Pancreas (tissue), 10 donors: ENCODE measurements around the gene HEG1. TPM values are rescaled to one million over a fixed set of nuclear protein-coding genes. Genes with fewer than 3 reads are reported as not detected.

Experiments
- ATAC-seq, 4 donors: fragments of 200-7000 bp; cut with Tn5 transposase; one replicate each; pipeline versions ENCODE4 v1.8.0 to v1.9.1; 2020; ENCODE audit warnings: mild to moderate bottlenecking in 4 of 4, moderate library complexity in 4 of 4
- DNase-seq, 6 donors: peaks; one replicate each; pipeline ENCODE4 v3.0.0-alpha.2; 2020
- FAIRE-seq: peaks from 2 replicates; lab custom pipeline; 2012; peaks lifted over from hg19 to GRCh38; lab: Jason Lieb, UNC
- H3K27ac ChIP-seq, 4 donors: fragments of 200-600 bp; sonication (generic); 1 replicate in 3 of 4; 2 replicates in 1 of 4; pipeline versions ENCODE4 v1.5.0 to v1.8.0; 2020
- H3K27me3 ChIP-seq, 4 donors: fragments of 200-600 bp; one replicate each; pipeline ENCODE4 v1.8.0; 2021
- H3K36me3 ChIP-seq, 3 donors: fragments of 200-600 bp; sonication (generic) in 1 of 3; one replicate each; pipeline versions ENCODE4 v1.5.0 to v1.8.0; 2020 to 2021
- H3K4me1 ChIP-seq, 3 donors: fragments of 200-600 bp; one replicate each; pipeline ENCODE4 v1.8.0; 2021
- H3K4me3 ChIP-seq, 4 donors: fragments of 200-600 bp; sonication (generic) in 2 of 4; one replicate each; pipeline versions ENCODE4 v1.5.0 to v1.8.0; 2020 to 2021
- H3K9me3 ChIP-seq, 4 donors: fragments of 200-600 bp; one replicate each; pipeline ENCODE4 v1.8.0; 2021
- CTCF ChIP-seq, 4 donors: fragments of 200-600 bp; sonication (generic) in 3 of 4; IDR thresholded peaks; one replicate each; pipeline versions ENCODE4 v1.5.0 to v1.8.0; 2021; ENCODE audit warnings: antibody characterized with exemption in 4 of 4
- WGBS, 2 donors: extraction: QIAGEN DNeasy Blood & Tissue Kit; methylation state at CpG; one replicate each; pipeline ENCODE4 v1.1.7; 2013; 5-methylcytosine and 5-hydroxymethylcytosine counted together
- intact Hi-C, 3 donors: fragments of 100-400 bp; cut with DNase I; formaldehyde crosslinking; loops; one replicate each; pipeline versions ENCODE4 v1.11.1 to v1.14.2; 2022
- polyA plus RNA-seq, 2 donors: library from polyadenylated mRNA; stranded (reverse); fragments of 200-250 nt; gene quantifications; one replicate each; pipeline ENCODE4 v1.2.3, GENCODE V29; 2013
- total RNA-seq, 6 donors: library from RNA; stranded (reverse); fragmentation: NEBNext Ultra II Directional in 4 of 6; extraction: Animal tissue kit (Norgen Biotek cat#: 25700) in 4 of 6; gene quantifications; one replicate each; pipeline versions ENCODE4 v1.2.1 to v1.2.4, GENCODE V29; 2021 to 2023
- donor health status: healthy with polysubstance abuse.
- donor health status: DM: no; HTN: no; CAD: no; lungs with moderate emphysema.
- donor health status: DM: no; HTN: no; CAD: no.
- donor health status: control.
- donor health status: control.
- donor health status: Bipolar disorder and iron deficiency.
- donor health status: DM: yes; HTN: yes; CAD: no.
- donor health status: DM: no; HTN: no; CAD: no.
- donor health status: DM: no; HTN: no; CAD: no.
- donor health status: DM: yes; HTN: yes; CAD: no.

Gene HEG1
- total and polyA plus RNA-seq, 8 donors: 9.6 to 36.6 (median 20.9) TPM

GRCh38 chr3:124938896-124939295, 116.9 kb downstream of the HEG1 start:
- no peak overlapping the region for H3K4me3 ChIP-seq
- no peak for DNase-seq
- intact Hi-C loops: loop anchor here in 1 of 3 donors (10.0 kb wide), 2 partner anchors 46 to 496 kb away; no protein-coding TSS in a partner anchor
- H3K9me3 ChIP-seq: no peaks in the 10 kb centered on the region
- no peak for FAIRE-seq
- H3K27me3 ChIP-seq: no peaks in the 10 kb centered on the region
- H3K36me3 ChIP-seq: no peaks in the 10 kb centered on the region
- 90 to 94% methylated on average over 5 of the region's 5 CpGs for WGBS, 2 donors
- no peak for TF ChIP-seq CTCF (IDR thresholded peaks at IDR 0.05)
- no peak for ATAC-seq
- H3K27ac ChIP-seq: no peak overlapping the region
- H3K4me1 ChIP-seq: no peaks in the 10 kb centered on the region

GRCh38 chr3:124937049-124937448, 118.7 kb downstream of the HEG1 start:
- Histone ChIP-seq H3K36me3 (no peaks in the 10 kb centered on the region), H3K4me3 (no peak overlapping the region), H3K27me3 (no peaks in the 10 kb centered on the region), H3K4me1 (no peaks in the 10 kb centered on the region), H3K27ac (no peak overlapping the region), H3K9me3 (no peaks in the 10 kb centered on the region)
- no peak for DNase-seq
- ATAC-seq: no peak
- FAIRE-seq: no peak
- no peak for TF ChIP-seq CTCF (IDR thresholded peaks at IDR 0.05)
- intact Hi-C loops: loop anchor here in 1 of 3 donors (10.0 kb wide), 2 partner anchors 48 to 498 kb away; no protein-coding TSS in a partner anchor
- 92 to 94% methylated on average over 3 of the region's 3 CpGs for WGBS, 2 donors

- Histone ChIP-seq H3K4me3 (no peak overlapping the region), H3K36me3 (no peaks in the 10 kb centered on the region), H3K27me3 (no peaks in the 10 kb centered on the region), H3K4me1 (no peaks in the 10 kb centered on the region), H3K27ac (no peak overlapping the region), H3K9me3 (no peaks in the 10 kb centered on the region)
- TF ChIP-seq CTCF (IDR thresholded peaks at IDR 0.05): no peak
- no peak for DNase-seq
- no peak for ATAC-seq
- intact Hi-C loops: loop anchor here in 1 of 3 donors (10.0 kb wide), 2 partner anchors 49 to 499 kb away; no protein-coding TSS in a partner anchor
- FAIRE-seq: no peak
- 38 to 40% methylated on average over 5 of the region's 5 CpGs for WGBS, 2 donors
Observed at GRCh38 chr3:124935794-124936542, 119.8 kb downstream of the HEG1 start.

GRCh38 chr3:124935264-124935663, 120.5 kb downstream of the HEG1 start:
- H3K4me3 ChIP-seq: no peak overlapping the region
- no peak for FAIRE-seq

More at GRCh38 chr3:124935264-124935663, 120.5 kb downstream of the HEG1 start:
- TF ChIP-seq CTCF (IDR thresholded peaks at IDR 0.05): no peak
- intact Hi-C loops: loop anchor here in 1 of 3 donors (10.0 kb wide), 2 partner anchors 50 to 500 kb away; no protein-coding TSS in a partner anchor
- H3K9me3 ChIP-seq: no peaks in the 10 kb centered on the region
- H3K4me1 ChIP-seq: no peaks in the 10 kb centered on the region
- ATAC-seq (no peak), DNase-seq (no peak)
- H3K27me3 ChIP-seq: no peaks in the 10 kb centered on the region
- H3K36me3 ChIP-seq: no peaks in the 10 kb centered on the region
- H3K27ac ChIP-seq: peak overlapping the region in 1 of 4 donors; percentile 7
